Inflammatory macrophage treated with lipopolysaccharide for 4 hours (primary cell): ENCODE measurements around the gene HNRNPH3.

ENCODE experiments used
- DNase-seq: peaks from one replicate; pipeline ENCODE4 v3.0.0-alpha.2; 2020

The HNRNPH3 gene

DNA sequence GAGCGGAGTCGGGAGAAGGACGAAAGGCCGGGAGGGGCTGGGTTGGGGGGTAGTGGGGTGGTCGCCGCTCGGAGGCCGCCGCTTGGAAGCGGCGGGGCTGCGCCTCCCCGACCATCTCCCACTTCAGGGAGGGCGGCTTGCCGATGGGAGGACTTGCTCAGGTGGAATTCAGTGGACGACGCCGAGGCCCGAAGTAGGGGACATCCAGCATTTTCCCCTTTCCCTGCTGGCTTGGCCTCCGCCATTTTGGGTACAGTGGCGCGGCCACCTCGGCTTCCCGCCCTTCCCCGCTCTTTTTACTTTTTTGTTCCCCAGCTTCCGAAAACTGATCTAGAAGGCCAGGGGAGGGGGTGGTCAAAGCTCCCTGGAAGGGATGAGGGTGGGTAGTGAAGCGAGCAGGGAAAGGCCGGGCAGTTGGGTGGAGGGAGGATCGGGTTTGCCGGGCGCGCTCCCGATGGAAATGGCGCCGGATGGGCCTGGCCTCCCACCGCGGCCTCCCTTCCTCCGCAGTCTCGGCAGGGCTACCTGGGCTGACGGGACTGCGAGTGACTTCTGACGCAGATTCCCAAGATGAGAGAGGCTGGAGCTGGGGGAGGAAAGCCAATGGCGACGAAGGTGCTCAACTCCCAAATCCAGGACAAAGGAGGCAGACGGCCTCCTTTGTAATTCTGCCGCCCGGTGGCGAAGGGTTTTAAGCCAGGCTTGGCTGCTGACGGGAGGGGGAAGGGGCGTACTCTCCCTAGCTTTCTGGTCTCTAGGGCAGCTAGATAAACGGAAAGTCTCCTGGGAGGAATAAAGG, 594 bp downstream of the HNRNPH3 start, which contains the start of gene PBLD:
TSS of gene PBLD (minus strand) at position 670 of the 799 bp plus-strand sequence. CDS start 26,084 bp downstream, outside the sequence.
- DNase-seq = peak; percentile 57

DNA sequence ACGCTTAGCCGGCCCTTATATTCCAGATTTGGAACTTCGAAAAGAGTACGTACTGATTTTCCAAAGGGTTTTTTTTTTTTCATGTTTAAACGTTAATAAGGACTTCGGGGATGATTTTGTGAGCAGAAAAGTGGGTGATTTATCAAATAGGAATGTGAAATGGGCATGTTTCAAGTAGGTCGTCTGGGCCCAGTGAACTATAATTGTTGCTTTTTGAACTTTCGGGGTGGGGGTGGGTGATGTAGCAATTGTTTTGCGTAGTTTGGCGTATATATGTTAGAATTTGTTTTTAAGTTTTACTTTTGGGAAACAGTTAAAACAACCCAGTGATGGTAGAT, 1.2 kb downstream of the HNRNPH3 start:
- no peak for DNase-seq

DNA sequence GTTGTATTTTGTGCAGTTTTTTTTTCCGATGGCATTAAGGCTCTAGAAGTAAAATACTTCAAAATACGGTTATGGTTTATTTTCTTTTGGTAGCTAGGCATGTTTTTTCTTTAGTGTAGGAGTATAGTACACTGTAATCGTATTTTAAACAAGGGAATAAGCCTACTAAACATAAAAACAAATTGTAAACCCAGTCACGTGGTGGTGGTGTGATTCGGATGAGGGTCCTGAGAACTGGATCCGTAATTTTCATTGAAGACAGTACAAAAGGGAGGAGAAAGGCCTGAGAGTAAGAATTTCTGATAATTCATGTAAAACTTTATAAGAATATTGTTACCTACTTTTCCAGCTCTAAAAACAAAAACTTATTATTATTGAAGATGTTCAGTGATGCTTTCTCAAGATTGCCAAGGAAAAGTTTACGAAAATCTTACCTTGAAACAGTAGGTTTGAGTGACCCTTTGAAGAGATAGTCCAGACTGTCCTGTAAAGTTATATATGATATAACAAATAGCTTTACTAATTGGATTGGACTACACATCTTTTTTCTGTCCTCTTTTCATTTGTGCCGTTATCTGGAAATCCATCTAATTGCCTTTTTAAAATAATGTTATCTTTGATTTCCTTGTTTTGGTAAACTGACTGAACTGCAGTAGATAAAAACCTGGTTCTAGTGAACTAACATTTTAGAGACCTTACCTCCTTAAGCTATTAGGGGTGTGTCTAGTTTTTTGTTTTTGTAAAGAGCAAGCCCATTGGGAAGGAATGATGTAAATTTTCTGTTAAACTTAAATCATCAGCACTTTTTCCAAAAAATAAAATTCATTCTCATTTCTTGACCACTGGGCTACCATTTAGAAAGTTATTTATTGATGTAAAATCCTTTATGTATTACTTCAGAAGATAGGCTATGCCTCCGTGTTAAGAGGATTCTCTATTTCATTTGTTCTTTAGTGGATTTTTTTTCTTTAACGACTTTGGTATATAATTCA, 1.9 kb downstream of the HNRNPH3 start:
- no peak for DNase-seq

DNA sequence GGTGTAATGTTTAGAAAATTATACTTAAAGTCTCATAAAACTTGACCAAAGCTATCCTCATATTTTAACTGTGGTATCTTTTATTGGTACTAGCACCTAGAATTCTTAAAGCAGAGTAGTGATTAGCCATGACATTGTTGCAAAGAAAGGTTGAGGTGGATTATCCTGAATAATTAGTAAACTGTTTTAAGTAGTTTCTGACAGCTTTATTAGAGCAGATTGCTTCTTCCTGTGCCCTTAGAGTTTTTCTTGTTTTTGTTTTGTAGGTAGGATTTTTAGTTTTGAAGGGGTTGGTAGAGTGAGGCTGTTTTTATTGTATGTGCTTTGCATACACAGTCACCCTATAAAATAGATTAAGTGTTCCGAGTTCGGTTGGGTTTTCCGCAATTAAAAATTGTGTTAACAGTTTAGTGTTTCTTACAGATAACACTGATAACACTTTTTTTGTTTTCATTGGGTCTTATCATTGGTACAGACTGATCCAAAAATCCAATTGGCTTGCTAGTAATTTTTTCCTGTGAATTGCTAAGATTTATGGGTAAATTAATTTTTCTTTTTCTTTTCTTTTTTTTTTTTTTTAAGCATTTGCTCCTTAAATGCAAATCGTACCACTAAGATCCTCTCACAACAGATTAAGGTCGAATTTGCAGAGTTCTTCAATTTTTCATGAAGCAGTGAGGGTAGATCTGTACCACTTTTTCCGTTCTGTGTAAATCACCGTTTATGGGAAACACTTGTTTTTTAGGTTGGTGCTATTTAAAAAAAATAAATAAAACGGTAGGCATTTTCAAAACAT, 3.0 kb downstream of the HNRNPH3 start:
- no peak for DNase-seq

DNA sequence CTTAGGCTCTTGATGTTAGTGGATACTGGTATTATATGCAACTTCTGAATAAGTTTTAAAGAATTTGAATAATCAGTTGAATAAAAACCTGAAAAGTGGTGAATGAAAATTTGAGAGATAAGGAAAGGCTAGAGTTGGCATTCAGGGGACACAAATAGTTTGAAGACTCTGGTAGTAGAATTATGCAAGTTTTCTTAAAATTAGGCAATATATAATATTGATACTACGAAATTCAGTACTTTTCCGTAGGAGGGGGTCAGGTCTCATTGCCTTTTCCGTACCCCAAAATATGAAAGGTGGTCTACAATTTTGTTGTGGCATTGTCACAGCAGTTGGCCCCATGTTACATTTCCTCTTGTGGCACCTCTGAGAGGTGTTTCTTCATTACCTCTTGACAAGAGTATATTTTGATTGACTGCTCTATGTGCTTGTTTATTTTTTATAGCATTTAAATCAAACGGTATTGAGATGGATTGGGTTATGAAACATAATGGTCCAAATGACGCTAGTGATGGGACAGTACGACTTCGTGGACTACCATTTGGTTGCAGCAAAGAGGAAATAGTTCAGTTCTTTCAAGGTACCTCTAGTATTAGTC, 5.0 kb downstream of the HNRNPH3 start:
- no peak for DNase-seq

DNA sequence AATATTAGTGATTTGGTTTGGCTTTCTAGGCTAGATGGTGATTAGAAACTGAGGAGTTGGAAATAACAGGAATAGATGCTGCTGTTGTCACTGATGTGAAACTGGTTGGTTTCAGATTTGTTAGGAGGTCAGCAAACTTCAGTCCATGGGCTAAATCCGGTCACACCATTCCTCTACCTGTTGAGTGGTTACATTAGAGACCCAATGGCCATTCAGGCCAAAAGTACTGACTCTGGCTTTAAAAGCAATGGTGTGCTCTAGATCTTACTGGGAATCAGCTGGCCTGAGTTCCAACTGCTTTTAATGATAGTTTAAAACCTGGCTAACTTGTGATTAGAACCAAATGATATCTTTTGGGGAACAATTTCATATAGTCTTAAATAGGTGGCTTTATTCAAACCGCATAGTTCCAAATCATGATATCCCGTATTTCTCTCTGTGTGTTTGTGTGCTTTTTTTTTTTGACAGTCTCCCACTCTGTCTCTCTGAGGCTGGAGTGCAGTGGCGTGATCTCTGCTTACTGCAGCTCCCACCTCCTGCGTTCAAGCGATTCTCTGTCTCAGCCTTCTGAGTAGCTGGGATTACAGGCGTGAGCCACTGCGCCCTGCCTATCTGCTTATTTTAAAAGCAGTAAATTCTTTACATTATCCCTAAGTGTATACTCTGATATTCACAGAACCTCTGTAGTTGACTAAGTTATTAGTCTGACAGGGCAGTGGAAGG, 8.7 kb downstream of the HNRNPH3 start:
- no peak for DNase-seq

DNA sequence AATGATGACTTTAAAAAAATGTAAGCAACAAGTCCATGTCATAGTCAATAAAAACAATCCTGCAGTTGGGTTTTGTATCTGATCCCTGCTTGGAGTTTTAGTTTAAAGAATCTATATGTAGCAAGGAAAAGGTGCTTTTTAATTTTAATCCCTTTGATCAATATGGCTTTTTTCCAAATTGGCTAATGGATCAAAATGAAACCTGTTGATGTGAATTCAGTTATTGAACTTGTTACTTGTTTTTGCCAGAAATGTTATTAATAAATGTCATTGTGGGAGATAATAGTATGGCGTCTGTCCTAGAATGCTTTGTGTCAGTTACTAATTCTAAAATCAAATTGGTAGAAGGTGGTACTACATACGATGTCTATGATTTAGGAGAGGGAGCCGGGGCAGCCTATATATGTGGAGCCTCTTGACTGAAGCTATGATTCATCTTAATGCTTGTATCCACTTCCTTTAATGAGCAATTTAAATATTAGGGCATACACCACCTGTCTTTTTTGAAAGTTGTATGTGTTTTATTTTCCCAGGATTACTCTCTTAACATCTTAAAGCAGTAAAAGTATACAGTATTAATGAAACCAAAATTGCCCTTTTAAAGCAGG, 11.1 kb downstream of the HNRNPH3 start:
- no peak for DNase-seq

DNA sequence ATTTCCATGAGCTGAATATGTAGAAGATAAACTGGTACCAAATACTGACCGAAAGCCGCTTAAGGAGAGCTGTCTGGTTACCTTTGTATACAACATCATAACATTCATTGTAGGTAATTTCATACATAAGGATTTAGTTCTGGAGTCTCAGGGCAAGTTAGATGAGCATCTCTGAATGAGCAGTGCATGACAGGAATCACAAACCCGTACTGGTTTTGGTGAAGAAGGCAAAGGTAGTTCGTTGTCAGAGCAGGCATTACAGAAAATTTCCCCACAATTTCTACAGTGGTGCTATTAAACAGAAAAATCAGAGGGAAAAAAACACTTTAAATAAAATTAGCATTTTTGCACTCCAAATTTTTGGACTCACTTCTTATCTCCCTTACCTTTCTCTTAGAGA, 13.8 kb downstream of the HNRNPH3 start:
- no peak for DNase-seq

DNA sequence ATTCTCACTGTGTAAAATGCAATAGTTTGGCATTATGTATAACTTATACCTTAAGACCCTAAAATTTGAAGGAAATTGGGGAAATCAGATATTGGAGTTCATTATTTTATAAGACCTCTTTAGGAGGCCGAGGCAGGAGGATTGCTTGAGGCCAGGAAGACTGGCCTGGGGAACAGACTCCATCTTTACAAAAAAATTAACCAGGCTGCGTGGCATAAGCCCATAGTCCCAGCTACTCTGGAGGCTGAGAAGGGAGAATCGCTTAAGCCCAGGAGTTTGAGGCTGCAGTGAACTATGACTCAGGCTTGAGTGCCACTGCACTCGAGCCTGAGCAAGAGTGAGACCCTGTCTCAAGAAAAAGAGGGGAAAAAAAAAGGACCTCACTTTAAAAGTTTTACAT, 14.9 kb downstream of the HNRNPH3 start:
- no peak for DNase-seq

DNA sequence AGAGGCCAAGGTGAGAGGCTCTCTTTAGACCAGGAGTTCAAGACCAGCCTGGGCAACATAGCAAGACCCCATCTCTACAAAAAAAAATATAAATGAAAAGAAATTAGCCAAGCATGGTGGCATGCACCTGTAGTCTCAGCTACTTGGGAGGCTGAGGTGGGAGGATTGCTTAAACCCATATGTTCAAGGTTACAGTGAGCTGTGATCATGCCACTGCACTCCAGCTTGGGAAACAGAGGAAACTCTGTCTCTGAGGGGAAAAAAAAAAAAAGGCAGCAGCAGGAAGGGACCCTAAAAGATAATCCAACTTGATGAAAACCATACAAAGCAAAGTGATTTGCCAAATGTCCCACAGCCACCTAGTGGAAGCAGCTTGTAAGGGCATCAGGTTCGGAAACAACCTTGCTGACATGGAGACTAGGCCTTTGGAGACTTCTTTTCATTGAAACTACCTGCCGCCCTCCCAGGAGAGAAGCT, 16.4 kb downstream of the HNRNPH3 start:
- peak; percentile 33 for DNase-seq

DNA sequence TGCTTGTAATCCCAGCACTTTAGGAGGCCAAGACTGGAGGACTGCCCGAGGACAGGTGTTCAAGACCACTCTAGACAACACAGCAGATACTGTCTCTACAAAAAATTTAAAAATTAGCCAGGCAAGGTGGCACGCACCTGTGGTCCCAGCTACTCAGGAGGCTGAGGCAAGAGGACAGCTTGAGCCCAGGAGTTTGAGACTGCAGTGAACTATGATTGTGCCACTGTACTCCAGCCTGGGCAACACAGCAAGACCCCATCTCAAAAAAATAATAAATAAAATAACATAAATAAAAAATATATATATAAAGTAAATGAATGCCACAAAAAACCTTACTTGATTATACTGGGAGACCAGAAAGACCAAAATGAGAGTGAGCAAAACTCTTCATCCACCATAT, 21.7 kb downstream of the HNRNPH3 start:
- no peak for DNase-seq

DNA sequence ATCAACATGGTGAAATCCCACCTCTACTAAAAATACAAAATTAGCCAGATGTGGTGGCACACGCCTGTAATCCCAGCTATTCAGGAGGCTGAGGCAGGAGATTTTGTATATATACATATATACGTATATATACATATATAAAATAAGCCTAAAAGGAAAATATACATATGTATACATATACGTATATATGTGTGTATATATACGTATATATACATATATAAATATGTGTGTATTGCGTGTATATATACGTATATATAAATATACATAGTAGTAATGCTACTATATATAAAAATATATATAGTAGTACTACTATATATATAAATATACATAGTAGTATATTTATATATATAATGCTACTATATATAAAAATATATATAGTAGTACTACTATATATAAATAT, 27.3 kb downstream of the HNRNPH3 start:
- no peak for DNase-seq

DNA sequence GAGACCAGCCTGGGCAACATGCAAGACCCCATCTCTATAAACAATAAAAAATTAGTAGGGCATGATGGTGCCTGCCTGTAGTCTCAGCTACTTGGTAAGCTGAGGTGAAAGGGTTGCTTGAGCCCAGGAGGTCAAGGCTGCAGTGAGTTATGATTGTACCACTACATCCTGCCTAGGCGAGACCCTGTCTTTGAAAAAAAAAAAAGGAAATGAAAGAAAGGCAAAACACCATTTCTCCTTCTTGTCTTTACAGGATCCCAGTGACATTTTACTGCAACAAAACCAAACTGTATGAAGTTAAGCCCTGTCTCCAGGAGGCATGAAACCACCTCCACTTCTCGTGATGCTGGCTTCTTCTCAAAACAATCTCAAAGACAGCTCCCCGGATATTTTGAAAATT, 30.7 kb downstream of the HNRNPH3 start:
- DNase-seq = no peak

DNA sequence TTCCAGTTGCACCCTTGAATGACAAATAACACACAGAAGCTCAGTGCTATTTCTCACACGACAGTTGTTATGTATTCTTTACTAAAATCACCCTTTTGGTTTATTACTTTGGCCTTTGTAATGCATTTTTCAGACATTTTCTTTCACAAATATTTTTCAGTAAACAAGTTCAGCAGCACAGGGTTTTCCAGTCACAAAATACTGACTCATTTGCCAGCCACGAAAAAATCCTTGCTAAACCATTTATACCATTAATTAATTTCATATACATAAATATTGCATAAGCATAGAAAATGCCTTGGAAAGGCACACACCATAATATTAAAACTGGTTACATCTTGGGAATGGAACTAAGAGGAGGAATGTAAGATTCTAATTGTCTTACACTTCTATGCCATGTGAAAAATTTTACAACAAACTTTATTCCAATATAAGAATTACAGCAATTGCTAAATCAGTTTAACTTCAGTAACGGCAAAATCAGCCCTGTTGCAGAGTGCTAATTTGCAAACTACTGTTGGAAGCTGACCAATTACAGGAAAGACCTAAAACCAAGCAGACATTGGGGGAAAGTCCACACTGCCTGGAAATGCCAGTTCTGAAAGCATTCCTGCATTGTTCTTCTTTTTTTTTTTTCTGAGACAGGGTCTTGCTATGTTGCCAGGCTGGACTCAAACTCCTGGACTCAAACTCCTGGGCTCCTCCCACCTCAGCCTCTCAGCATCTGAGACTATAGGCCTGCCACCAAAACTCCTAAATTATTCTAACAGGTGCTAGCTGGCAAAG, 32.4 kb downstream of the HNRNPH3 start:
- DNase-seq = no peak

DNA sequence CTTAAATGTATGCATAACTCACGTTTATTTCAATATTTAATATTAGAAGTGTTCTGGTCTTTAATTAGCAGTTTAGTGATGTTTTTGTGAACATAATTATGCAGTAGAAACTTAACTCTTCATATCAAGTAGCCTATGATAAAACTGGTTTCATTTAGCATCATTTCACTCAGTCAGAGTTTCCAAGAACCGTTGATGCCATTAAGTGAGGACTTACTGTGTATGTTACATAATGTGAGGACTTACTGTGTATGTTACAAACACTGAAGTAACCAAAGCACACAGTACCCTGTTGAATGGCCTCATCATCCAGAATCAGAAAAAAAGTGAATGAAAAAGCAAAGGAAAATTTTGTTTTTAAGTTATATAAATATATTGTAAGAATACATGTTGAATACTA, 33.7 kb downstream of the HNRNPH3 start:
- DNase-seq = no peak

DNA sequence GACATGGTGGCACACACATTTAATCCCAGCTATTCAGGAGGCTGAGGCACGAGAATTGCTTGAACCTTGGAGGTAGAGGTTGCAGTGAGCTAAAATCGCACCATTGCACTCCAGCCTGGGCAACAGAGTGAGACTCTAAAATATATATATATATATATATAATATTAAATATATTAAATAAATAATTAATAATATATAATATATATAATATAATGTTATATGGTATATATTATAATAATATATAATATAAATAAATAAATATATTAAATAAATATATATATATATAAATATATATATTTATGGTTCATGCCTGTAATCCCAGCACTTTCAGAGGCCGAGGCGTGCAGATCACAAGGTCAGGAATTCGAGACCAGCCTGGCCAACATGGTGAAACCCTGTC, 34.7 kb downstream of the HNRNPH3 start:
- no peak for DNase-seq

DNA sequence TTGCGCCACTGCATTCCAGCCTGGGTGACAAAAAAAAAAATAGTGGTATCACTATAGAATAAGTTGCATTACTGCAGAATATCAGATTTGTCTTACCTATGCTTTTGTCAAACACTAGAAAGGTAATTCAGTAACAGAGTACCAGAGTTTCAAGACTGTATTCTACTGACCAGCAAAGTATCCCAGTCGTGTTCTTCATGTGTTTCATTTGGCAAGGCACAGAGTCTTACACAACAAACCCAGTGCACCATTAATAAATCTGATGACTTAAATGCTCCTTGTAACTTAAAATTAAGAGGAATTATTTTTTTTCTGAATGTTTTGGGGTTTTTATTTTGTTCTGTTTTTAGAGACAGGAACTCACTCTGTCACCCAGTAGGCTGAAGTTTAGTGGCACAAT, 35.3 kb downstream of the HNRNPH3 start:
- DNase-seq = no peak

DNA sequence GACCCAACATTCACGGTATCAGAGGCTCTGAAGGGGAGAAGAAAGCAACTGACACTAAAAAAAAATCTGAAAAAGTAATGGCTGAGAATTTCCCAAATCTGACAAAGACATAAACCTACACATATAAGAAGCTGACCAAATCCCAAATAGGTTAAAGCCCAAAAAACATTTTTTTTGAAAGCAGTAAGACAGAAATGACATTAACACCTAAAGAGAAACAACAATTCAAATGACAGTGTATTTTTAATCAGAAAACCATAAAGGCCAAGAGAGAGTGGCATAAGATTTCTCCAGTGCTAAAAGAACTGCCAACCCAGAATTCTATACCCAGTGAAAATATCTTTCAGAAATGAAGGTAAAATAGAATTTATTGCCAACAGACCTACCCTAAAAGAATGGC, 39.7 kb downstream of the HNRNPH3 start:
- DNase-seq = no peak

DNA sequence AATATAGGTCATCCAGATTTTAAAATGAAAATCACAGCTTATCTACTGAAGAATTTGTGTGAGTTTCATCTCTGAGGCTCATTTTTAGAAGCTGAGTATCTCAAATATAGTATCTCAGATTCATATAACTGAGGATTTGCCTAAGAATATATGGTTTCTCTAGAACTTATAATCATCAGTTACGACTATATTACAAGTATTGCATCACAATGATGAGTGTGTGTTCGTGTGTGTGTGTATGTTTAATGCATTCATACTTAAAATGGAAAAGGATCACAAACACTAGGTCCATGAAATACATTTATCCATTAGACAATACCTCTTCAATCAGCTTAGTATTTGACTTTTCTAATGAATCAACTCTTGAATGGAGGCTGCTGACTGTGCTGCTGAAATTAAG, 53.9 kb downstream of the HNRNPH3 start:
- no peak for DNase-seq
